Naive thymus-derived CD8-positive, alpha-beta T cell (primary cell): ENCODE results near the gene U2AF2. TPM values are rescaled to one million over a fixed set of nuclear protein-coding genes. Genes with fewer than 3 reads are reported as not detected.
A peak's percentile ranks its signal among the peaks of the same experiment; 100 is the strongest.

Source experiments
- ATAC-seq, 2 donors: fragments of 150-1000 bp; cut with Tn5 transposase in 1 of 2; sonication (Bioruptor Pico), chemical (Tn5 transposase) in 1 of 2; 1 replicate in 1 of 2; 2 replicates in 1 of 2; pipeline ENCODE4 v1.10.0; 2021; ENCODE audit warnings: mild to moderate bottlenecking in 2 of 2, moderate library complexity in 2 of 2
- POLR2A ChIA-PET: fragments of 350-600 bp; sonication (Branson Sonifier 250); formaldehyde crosslinking; loops from one replicate; lab custom pipeline; 2021; ENCODE audit warnings: antibody characterized with exemption; lab: Charles Lee
- DNase-seq, 10 donors: peaks; one replicate each; pipeline versions ENCODE4 v3.0.0 to v3.0.0-alpha.2; 2020 to 2022
- H3K27ac Mint-ChIP-seq, 10 donors: one replicate each; pipeline ENCODE4 v1.8.0; 2020 to 2022; ENCODE audit warnings: mild to moderate bottlenecking in 10 of 10, mixed read lengths in 10 of 10, moderate library complexity in 4 of 10, inconsistent platforms in 1 of 10
- H3K27me3 Mint-ChIP-seq, 5 donors: one replicate each; pipeline ENCODE4 v1.8.0; 2021 to 2022; ENCODE audit warnings: mixed read lengths in 5 of 5
- H3K36me3 Mint-ChIP-seq, 3 donors: one replicate each; pipeline ENCODE4 v1.8.0; 2020 to 2022; ENCODE audit warnings: mixed read lengths in 3 of 3, mild to moderate bottlenecking in 2 of 3, inconsistent platforms in 1 of 3
- H3K4me1 Mint-ChIP-seq, 4 donors: one replicate each; pipeline ENCODE4 v1.8.0; 2021 to 2022; ENCODE audit warnings: mixed read lengths in 4 of 4
- H3K4me3 Mint-ChIP-seq, 10 donors: one replicate each; pipeline ENCODE4 v1.8.0; 2020 to 2022; ENCODE audit warnings: mild to moderate bottlenecking in 10 of 10, mixed read lengths in 10 of 10, moderate library complexity in 6 of 10, inconsistent platforms in 1 of 10
- H3K9me3 Mint-ChIP-seq, 9 donors: one replicate each; pipeline ENCODE4 v1.8.0; 2020 to 2022; ENCODE audit warnings: mixed read lengths in 9 of 9, mild to moderate bottlenecking in 3 of 9, inconsistent platforms in 1 of 9, moderate library complexity in 1 of 9
- polyA plus RNA-seq, 3 donors: library from polyadenylated mRNA; unstranded; fragments of 300-500 nt; fragmentation: Illumina TruSeq; gene quantifications; one replicate each; pipeline ENCODE4 v1.2.3, GENCODE V29; 2021
- total RNA-seq, 8 experiments: library from RNA in 2 of 8; stranded (reverse) in 2 of 8; gene quantifications; one replicate each; pipeline ENCODE4 v1.2.3 and lab custom pipeline; 2021 to 2026

The U2AF2 gene
- total and polyA plus RNA-seq, 5 experiments from 2014 or later = 6.6 to 289 (median 10.6) TPM

DNA sequence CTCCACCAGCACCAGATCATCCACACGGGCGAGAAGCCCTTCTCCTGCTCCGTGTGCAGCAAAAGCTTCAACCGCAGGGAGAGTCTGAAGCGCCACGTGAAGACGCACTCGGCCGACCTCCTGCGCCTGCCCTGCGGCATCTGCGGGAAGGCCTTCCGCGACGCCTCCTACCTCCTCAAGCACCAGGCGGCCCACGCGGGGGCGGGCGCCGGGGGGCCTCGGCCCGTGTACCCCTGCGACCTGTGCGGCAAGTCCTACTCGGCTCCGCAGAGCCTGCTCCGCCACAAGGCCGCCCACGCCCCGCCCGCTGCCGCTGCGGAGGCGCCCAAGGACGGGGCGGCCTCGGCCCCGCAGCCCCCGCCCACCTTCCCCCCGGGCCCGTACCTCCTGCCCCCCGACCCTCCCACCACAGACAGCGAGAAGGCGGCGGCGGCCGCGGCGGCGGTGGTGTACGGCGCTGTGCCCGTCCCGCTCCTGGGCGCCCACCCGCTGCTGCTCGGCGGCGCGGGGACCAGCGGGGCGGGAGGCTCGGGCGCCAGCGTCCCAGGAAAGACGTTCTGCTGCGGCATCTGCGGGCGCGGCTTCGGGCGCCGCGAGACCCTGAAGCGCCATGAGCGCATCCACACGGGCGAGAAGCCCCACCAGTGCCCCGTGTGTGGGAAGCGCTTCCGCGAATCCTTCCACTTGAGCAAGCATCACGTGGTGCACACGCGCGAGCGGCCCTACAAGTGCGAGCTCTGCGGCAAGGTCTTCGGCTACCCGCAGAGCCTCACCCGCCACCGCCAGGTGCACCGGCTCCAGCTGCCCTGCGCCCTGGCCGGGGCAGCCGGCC, 39.9 kb upstream of the U2AF2 start:
- Mint-ChIP-seq H3K9me3 (no peaks in the 10 kb centered on the region), H3K27ac (no peak overlapping the region), H3K36me3 (peaks cover 0 to 26% (median 7%) of the 10 kb centered on the region in 3 donors), H3K4me3 (no peak overlapping the region), H3K4me1 (peaks cover 14 to 42% (median 38%) of the 10 kb centered on the region in 4 donors), H3K27me3 (no peaks in the 10 kb centered on the region)
- no peak for ATAC-seq
- POLR2A ChIA-PET = no interaction called here
- DNase-seq = no peak

GRCh38 chr19:55615543-55616394, 39.1 kb upstream of the U2AF2 start:
- Mint-ChIP-seq H3K27me3 (no peaks in the 10 kb centered on the region), H3K27ac (no peak overlapping the region), H3K9me3 (no peaks in the 10 kb centered on the region), H3K4me1 (peaks cover 16 to 44% (median 39%) of the 10 kb centered on the region in 4 donors), H3K36me3 (peaks cover 0 to 23% (median 6%) of the 10 kb centered on the region in 3 donors), H3K4me3 (no peak overlapping the region)
- POLR2A ChIA-PET = no interaction called here
- ATAC-seq (no peak), DNase-seq (no peak)

DNA sequence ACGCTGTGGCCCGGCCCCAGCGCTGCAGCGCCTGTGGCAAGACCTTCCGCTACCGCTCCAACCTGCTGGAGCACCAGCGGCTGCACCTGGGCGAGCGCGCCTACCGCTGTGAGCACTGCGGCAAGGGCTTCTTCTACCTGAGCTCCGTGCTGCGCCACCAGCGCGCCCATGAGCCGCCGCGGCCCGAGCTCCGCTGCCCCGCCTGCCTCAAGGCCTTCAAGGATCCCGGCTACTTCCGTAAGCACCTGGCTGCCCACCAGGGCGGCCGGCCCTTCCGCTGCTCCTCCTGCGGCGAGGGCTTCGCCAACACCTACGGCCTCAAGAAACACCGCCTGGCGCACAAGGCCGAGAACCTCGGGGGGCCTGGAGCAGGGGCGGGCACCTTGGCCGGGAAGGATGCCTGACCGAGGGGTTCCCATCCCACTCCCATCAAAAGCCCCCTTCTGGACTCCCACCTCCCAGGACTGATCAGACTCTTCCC, 38.4 kb upstream of the U2AF2 start:
- Mint-ChIP-seq H3K4me1 (peaks cover 18 to 43% (median 40%) of the 10 kb centered on the region in 4 donors), H3K9me3 (no peaks in the 10 kb centered on the region), H3K27ac (peak overlapping the region in 1 of 10 donors; percentile 67), H3K27me3 (no peaks in the 10 kb centered on the region), H3K36me3 (peaks cover 0 to 23% (median 6%) of the 10 kb centered on the region in 3 donors), H3K4me3 (no peak overlapping the region)
- DNase-seq (no peak), ATAC-seq (no peak)
- POLR2A ChIA-PET = no interaction called here

DNA sequence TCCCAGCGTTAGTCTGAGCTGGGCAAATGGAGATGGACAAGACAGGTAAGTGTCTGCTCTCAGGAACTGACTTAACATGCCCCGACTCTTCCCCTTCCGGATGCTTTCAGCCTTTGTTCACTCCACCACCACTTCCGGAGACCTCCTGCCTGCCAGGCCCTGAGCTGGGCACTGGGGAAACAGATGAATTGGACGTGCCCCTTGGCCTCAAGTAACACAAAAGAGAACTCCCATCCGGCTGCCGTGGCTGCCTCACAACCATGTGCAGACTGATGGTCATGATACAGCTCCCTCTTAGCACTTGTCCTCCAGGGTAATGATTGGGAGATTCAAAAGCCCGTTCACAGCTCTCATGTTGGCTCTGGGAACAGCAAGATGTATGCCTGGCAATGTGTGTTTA, 37.4 kb upstream of the U2AF2 start:
- Mint-ChIP-seq H3K4me3 (no peak overlapping the region), H3K27ac (peak overlapping the region in 4 of 10 donors; percentile 11 to 71 (median 39)), H3K9me3 (no peaks in the 10 kb centered on the region), H3K4me1 (peaks cover 18 to 34% (median 32%) of the 10 kb centered on the region in 4 donors), H3K36me3 (peaks cover 0 to 19% (median 6%) of the 10 kb centered on the region in 3 donors), H3K27me3 (no peaks in the 10 kb centered on the region)
- POLR2A ChIA-PET = interaction anchor here (0.9 to 1.3 kb wide), 2 partner anchors 12 to 278 kb away, joined by 3 read pairs; partner anchors contain the start of genes KMT5C and ZNF865
- DNase-seq (no peak), ATAC-seq (no peak)

DNA sequence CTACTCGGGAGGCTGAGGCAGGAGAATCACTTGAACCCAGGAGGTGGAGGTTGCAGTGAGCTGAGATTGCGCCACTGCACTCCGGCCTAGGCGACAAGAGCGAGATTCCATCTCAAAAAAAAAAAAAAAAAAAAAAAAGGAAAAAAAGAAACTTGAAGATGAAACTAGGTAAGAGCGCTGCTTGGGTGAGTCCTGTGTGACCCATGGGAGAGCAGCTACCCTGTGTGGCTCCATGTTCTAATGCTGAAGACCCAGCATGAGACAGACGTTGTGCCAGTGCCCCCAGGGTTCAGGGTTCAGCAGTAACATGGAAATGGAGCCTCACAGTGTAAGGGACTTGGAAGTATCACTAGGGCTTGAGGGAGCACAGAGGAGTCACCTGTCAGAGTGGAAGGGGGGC, 36.4 kb upstream of the U2AF2 start:
- Mint-ChIP-seq H3K4me1 (peaks cover 16 to 32% (median 31%) of the 10 kb centered on the region in 4 donors), H3K27ac (peak overlapping the region in 6 of 10 donors; percentile 40 to 92 (median 80)), H3K4me3 (peak overlapping the region in 2 of 10 donors; percentile 19 to 29), H3K9me3 (no peaks in the 10 kb centered on the region), H3K27me3 (no peaks in the 10 kb centered on the region), H3K36me3 (peaks cover 0 to 11% (median 6%) of the 10 kb centered on the region in 3 donors)
- POLR2A ChIA-PET = interaction anchor here (1.3 to 3.1 kb wide), 2 partner anchors 13 to 279 kb away, joined by 3 to 24 read pairs; partner anchors contain the start of genes KMT5C and ZNF865
- no peak for DNase-seq
- no peak for ATAC-seq

- Mint-ChIP-seq H3K9me3 (peaks cover 0 to under 1% (median 0%) of the 10 kb centered on the region in 9 donors), H3K4me1 (peaks cover 23 to 40% (median 38%) of the 10 kb centered on the region in 4 donors), H3K4me3 (peak overlapping the region in 1 of 10 donors; percentile 51), H3K36me3 (peaks cover 0 to 9% (median 6%) of the 10 kb centered on the region in 3 donors), H3K27me3 (no peaks in the 10 kb centered on the region), H3K27ac (peak overlapping the region in 3 of 10 donors; percentile 51 to 59 (median 56))
- ATAC-seq (no peak), DNase-seq (no peak)
- POLR2A ChIA-PET = interaction anchor here (0.9 to 3.1 kb wide), 4 partner anchors 8 to 102 kb away, joined by 4 to 24 read pairs (median 4); partner anchors contain the start of gene ZNF865
Observed at GRCh38 chr19:55619286-55619685, 35.5 kb upstream of the U2AF2 start.

DNA sequence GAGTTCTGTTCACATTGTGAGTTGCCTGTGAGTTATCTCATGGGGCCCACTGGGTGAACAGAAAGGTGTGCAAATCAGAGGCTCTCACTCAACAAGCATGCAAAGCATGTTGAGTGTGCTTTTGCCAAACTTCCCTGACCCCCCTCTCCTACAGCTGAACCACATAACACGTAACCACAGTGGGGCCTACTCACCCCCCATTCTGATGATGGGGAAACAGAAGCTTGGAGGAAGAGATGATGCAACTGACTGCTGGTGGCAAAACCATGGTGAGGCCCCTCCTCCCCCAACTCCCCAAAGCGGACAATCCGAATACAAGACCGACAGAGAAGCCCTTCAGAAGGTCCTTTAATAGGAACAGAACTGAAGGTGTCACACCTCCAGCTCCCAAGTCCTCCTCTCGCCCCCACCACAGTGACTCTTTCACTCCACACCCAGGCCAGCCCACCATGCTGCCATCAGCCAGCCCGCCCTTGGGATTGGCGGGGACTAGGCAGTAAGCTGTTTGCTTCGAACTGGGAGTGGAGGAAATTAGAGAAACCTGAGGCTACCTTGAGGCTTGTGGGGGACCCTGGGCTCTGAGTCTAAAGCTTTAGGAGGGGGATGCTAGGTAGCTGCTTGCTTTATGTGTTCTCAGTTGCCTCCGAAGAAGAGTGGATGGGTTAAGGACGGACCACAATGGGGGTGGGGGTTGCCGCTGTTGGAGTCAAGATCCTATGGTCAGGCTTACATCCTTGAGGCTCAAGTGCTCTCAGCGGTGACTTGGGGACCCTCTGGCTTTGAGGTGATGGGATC, 34.2 kb upstream of the U2AF2 start:
- DNase-seq (peak in 8 of 10 donors; percentile 41 to 77 (median 64)), ATAC-seq (peak; percentile 35 to 44)
- Mint-ChIP-seq H3K36me3 (peaks cover 0 to 9% (median 6%) of the 10 kb centered on the region in 3 donors), H3K9me3 (peaks cover 0 to 2% (median 0%) of the 10 kb centered on the region in 9 donors), H3K4me3 (peak overlapping the region in 9 of 10 donors; percentile 21 to 68 (median 60)), H3K4me1 (peaks cover 26 to 50% (median 48%) of the 10 kb centered on the region in 4 donors), H3K27me3 (no peaks in the 10 kb centered on the region), H3K27ac (peak overlapping the region; percentile 58 to 93 (median 80))
- POLR2A ChIA-PET = interaction anchor here (0.5 to 3.1 kb wide), 8 partner anchors 9 to 88 kb away, joined by 4 to 24 read pairs (median 4); partner anchors contain the start of genes FIZ1, U2AF2, ZNF524 and ZNF865

GRCh38 chr19:55621205-55621672, 33.6 kb upstream of the U2AF2 start:
- Mint-ChIP-seq H3K9me3 (peaks cover 0 to 2% (median 0%) of the 10 kb centered on the region in 9 donors), H3K4me1 (peaks cover 26 to 54% (median 53%) of the 10 kb centered on the region in 4 donors), H3K36me3 (peaks cover 0 to 9% (median 6%) of the 10 kb centered on the region in 3 donors), H3K27ac (peak overlapping the region in 9 of 10 donors; percentile 8 to 93 (median 83)), H3K27me3 (no peaks in the 10 kb centered on the region), H3K4me3 (peak overlapping the region in 2 of 10 donors; percentile 51 to 60)
- POLR2A ChIA-PET = interaction anchor here (1.1 to 3.1 kb wide), 3 partner anchors 10 to 21 kb away, joined by 5 to 24 read pairs (median 13); partner anchors contain the start of genes FIZ1, ZNF524 and ZNF865
- DNase-seq (no peak), ATAC-seq (no peak)

DNA sequence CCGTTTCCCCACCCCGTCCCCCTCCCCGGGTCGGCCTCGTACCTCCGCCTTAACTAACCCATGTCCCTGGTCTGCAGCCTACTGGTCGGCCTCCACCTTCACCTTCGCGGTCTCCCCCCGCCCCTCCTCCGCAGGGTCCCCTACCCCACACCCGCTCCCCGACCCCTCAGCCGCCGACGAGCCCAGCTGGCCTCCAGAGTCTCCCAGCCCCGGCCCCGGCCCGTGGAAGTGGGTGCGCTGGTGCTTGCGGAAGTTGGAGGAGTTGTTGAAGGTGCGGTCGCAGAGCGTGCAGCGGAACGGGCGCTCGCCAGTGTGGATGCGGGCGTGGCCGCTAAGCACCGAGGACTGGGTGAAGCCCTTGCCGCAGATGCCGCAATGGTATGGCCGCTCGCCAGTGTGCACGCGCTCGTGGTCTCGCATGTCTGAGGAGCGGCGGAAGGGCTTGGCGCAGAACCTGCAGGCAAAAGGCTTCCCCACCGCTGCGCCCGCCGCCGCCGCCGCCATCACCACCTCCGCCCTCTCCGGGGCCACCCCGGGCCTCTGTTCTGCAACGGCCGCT, 33.1 kb upstream of the U2AF2 start:
- Mint-ChIP-seq H3K9me3 (peaks cover 0 to 2% (median 0%) of the 10 kb centered on the region in 9 donors), H3K36me3 (peaks cover 0 to 8% (median 6%) of the 10 kb centered on the region in 3 donors), H3K4me1 (peaks cover 27 to 59% (median 58%) of the 10 kb centered on the region in 4 donors), H3K4me3 (no peak overlapping the region), H3K27ac (peak overlapping the region in 3 of 10 donors; percentile 32 to 70 (median 51)), H3K27me3 (no peaks in the 10 kb centered on the region)
- ATAC-seq = no peak
- POLR2A ChIA-PET = interaction anchor here (1.1 to 6.0 kb wide), 3 partner anchors 16 to 22 kb away, joined by 3 to 76 read pairs (median 13); partner anchors contain the start of genes FIZ1, ZNF524 and ZNF580
- peak in 1 of 10 donors; percentile 56 for DNase-seq

DNA sequence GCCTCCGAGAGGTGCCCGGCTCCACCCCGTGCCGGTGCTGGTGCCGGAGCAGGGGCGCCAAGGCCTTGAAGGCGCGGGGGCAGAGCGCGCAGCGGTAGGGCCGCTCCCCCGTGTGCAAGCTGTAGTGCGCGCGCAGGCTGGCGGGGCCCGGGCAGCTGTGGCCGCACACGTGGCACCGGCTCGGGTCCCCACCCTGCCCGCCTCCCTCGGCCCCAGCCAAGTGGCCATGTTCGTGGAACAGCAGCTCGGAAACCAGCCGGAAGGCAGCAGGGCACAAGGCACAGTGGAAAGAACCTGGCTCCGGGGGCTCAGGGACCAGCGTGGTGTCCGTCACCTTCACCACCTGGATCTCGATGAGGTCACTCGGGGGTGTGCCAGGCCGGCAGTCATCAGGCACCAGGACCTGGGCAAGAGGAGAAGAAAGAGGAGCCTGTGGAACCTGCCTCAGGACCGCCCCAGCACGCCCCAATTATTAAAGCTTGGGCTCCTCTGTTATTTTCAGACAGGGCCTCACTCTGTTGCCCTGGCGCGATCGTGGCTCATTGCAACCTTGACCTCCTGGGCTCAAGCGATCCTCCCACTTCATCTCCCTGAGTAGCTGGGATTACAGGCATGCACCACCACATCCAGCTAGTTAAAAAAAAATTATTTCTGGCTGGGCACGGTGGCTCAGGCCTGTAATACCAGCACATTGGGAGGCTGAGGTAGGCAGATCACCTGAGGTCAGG, 32.4 kb upstream of the U2AF2 start:
- POLR2A ChIA-PET = interaction anchor here (0.8 to 6.0 kb wide), 6 partner anchors 11 to 148 kb away, joined by 3 to 76 read pairs (median 3); partner anchors contain the start of genes FIZ1, ZNF524, ZNF580 and ZNF865
- H3K4me3 Mint-ChIP-seq = no peak overlapping the region
- no peak for ATAC-seq
- peaks cover 0 to 4% (median 3%) of the 10 kb centered on the region in 3 donors for H3K36me3 Mint-ChIP-seq
- H3K27me3 Mint-ChIP-seq = no peaks in the 10 kb centered on the region
- H3K9me3 Mint-ChIP-seq = peaks cover 0 to 2% (median 0%) of the 10 kb centered on the region in 9 donors
- H3K27ac Mint-ChIP-seq = no peak overlapping the region
- peak in 1 of 10 donors; percentile 56 for DNase-seq
- H3K4me1 Mint-ChIP-seq = peaks cover 29 to 63% (median 62%) of the 10 kb centered on the region in 4 donors
